Measurements from ENCODE around the gene DUSP3.
"Not testable (repeated sequence)": the region's sequence is repeated elsewhere in the genome, so short reads cannot be mapped to it uniquely, and the experiment has no call there.

Gene DUSP3

DNA sequence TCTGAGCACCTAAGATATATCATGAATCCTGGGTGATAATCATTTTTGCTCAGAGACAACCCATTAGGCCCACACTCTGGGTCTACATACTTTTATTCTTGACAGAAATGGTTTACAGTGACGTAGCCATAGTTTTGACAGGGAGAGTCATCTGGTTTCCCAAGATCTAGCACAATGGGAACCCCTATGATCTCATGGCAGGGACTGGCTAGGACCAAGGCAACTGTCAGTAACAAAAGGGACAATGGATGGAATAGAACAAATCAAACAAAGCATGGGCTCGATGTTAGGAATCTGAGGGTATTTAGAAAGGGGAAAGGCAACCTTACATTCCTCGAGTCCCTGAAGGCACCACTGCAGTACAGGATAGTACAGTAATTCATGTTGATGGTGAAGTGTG, 22.0 kb upstream of the DUSP3 start:
- DNase-seq (ENCODE audit: low spot score) = peak; percentile 45

- DNase-seq (ENCODE audit: low spot score) = no peak
Observed at GRCh38 chr17:43799047-43799446, 20.3 kb upstream of the DUSP3 start.

GRCh38 chr17:43798024-43798423, 19.2 kb upstream of the DUSP3 start:
- DNase-seq (ENCODE audit: low spot score) = not testable (repeated sequence)

- DNase-seq (ENCODE audit: low spot score) = not testable (repeated sequence)
Observed at GRCh38 chr17:43792668-43793067, 13.9 kb upstream of the DUSP3 start.

DNA sequence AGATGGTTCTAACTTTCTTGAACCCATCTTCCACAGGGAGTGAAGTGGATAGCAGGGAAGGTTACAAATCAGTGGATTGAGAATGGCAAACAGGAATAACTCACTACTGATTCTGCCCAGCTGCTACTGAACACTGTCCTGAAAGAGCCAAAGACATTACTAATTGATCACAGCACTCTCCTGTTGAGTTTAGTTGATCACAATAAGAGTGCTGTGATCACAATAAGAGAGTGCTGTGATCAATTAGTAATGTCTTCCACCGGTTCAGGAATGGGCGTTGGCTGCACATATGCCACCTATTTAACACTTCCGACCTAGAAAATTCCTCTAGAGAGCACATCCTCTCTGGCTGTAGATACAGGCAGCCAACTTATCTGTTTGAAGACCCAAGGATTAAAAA, 12.8 kb upstream of the DUSP3 start:
- no peak for DNase-seq (ENCODE audit: low spot score)

- no peak for DNase-seq (ENCODE audit: low spot score)
Observed at GRCh38 chr17:43790311-43790940, 11.6 kb upstream of the DUSP3 start.

DNA sequence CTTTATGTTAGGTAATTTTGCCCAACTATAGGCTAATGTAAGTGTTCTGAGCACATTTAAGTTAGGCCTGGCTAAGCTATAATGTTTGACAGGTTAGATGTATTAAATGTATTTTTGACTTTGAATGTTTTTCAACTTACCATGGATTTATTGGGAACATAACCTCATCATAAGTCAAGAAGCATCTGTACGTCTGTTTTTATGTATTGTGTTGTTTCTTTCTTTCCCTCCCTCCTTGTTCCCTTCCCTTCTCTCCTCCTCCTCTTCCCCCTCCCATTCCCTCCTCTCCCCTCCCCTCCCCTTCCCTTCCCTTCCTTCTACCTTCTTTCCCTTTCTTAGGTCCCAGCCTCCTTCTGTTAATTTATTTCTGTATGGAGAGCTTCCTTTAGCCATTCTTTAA, 10.7 kb upstream of the DUSP3 start:
- DNase-seq (ENCODE audit: low spot score) = no peak

GRCh38 chr17:43788540-43788939, 9.8 kb upstream of the DUSP3 start:
- no peak for DNase-seq (ENCODE audit: low spot score)

DNA sequence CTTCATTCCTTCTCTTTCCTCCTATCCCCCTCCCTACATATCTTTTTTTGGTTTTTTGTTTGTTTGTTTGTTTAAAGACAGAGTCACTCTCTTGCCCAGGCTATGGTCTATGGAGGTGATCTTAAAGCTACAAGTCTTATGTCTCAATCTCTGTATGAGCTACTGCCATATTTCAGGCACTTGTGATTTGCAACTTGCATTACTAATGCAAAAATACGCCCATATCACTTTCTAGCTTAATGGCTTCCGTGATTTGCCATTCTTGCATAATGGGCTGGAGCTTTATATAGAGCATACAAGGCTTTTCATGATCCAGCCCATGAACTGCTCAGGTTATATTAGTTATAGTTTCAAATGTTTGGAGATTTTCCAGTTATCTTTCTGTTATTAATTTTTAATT, 9.0 kb upstream of the DUSP3 start:
- no peak for DNase-seq (ENCODE audit: low spot score)

DNA sequence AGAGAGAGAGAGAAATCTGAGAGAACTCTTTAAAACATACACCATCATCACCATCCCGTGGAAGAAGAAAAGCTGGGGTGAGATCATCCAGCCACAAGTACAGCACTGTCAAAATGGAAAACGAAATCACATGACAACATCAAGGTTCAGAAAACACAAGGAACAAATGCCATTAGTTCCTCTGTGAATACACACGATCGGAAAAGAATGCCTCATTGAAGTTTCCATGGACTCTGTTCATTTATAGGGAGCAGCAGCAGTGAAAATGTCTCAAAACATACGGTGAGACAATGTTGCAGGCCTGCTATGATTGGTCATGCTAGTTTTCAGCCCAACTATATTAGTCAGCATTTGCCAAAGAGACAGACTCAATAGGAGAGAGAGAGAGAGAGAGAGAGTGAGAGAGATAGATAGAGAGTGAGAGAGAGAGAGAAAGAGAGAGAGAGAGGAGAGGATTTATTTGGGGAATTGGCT, 5.9 kb upstream of the DUSP3 start:
- peak; percentile 72 for DNase-seq (ENCODE audit: low spot score)

DNA sequence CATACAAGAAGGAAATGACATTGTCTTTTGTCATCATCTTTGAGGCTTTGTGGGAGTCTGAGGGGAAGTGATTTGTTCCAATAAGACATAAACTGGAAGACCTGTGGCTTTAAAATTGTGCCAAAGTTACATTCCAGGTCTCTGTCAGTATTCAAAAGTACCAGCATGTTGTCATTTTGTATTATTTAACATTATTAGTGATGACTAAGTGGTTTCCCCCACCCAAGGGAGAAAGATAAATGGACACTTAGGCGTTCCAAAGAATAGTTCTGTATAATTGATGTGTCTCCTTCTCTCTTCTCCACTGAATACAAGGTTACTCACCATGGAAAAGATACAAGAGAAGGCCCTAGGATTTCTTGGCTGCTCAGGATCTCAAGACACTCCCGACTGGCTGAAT, 5.3 kb upstream of the DUSP3 start:
- no peak for DNase-seq (ENCODE audit: low spot score)

DNA sequence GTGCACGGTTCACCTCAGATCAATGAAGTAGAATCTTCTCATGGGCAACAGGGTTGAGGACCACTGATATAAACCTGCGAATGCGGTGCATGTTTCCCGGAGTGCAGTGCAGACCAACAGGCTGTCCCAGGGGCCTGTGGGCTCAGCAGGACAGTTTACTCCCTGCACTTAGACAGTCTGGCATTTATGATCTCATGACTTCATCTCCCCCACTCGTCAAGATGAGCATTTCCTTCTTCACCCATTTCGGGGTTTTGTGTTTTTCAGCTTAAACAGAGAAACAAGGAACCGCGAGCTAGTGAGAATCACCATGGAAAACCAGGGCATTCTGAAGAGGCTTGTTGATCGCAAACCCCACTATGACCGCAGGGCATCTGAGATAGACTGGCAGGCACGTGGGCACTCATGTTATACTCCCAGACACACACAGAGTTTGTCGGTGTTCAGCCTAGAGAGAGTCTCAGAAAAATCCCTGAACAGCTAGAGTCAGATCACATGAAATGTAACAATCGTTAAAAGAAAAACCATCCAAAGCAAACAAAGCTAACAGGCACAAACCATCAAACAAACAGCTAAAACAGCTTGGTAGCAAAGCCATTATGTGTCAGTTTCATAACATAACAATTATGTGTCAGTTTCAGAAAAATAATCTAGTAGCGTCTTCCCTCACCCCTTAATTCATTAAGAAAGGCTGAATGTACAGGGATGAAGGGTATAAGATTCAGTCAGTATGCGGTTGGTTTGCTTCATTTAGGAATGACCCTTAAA, 4.3 kb upstream of the DUSP3 start:
- DNase-seq (ENCODE audit: low spot score) = no peak

DNA sequence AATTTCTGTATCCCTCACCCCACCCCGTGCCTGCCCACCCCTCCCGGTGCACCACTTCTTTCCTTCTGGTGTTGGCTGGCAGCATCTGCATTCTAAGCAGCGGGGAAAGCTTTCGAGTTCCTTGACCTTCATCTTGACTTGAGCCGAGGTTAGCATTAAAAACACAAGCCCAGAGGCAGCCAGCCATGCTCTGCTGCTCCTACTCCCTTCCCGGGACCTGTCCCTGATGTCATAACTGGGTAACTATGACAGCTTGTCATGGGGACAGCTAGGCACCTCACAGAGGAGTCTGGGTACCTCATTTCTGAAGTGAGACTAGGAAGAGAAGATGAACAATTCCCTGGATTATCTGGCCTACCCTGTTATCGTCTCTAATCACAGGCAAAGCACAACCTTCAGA, 1.4 kb upstream of the DUSP3 start, which contains the start of gene CFAP97D1:
TSS of gene CFAP97D1 (plus strand) at position 301 of the 400 bp plus-strand sequence. CDS start at position 329, 28 bp downstream.
- DNase-seq (ENCODE audit: low spot score) = no peak

GRCh38 chr17:43779145-43780125, 658 bp upstream of the DUSP3 start:
- no peak for DNase-seq (ENCODE audit: low spot score)

DNA sequence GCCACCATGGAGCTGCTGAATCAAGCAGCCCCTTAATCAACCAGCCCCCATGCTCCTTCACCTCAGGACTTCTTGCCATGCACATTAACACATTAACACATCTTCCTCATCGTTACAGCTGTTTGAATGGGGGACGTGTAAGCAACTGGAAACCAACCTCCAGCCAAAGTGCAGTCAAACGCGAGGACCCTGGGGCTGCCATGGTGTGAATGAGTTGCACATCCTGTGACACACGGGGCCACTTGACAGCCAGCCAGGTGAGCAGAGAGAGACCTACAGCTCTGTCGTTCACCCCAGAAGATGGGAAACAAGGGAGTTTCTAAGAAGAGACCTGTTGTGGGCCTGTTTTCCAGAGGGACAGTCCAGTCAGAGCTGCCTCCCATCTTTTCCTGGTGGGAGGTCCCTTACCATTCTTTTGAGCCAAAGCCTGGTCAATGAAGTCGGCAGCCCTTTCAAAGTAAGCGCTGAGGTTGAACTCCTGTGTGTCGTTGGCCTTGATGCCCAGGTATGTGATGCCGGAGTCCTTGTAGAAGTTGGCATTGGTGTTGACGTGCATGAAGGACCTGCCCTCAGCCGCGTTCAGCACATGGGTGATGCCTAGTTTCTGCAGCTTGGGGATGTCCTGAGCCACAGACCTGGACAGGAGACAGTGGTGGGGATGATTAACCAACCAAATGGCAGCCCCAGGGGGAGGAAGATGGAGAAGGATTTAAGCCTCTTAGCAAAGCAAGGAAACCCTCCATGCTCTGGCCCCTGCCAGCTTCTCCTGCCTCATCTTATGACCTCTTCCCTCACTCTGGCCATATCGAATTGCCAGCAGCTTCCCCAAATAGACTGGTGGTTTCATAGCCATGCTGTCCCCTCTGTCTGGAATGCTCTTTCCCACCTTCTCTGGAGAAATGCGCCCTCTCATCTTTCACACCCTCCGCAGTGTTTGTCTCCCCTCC, 4.2 kb downstream of the DUSP3 start:
- DNase-seq (ENCODE audit: low spot score) = no peak

DNA sequence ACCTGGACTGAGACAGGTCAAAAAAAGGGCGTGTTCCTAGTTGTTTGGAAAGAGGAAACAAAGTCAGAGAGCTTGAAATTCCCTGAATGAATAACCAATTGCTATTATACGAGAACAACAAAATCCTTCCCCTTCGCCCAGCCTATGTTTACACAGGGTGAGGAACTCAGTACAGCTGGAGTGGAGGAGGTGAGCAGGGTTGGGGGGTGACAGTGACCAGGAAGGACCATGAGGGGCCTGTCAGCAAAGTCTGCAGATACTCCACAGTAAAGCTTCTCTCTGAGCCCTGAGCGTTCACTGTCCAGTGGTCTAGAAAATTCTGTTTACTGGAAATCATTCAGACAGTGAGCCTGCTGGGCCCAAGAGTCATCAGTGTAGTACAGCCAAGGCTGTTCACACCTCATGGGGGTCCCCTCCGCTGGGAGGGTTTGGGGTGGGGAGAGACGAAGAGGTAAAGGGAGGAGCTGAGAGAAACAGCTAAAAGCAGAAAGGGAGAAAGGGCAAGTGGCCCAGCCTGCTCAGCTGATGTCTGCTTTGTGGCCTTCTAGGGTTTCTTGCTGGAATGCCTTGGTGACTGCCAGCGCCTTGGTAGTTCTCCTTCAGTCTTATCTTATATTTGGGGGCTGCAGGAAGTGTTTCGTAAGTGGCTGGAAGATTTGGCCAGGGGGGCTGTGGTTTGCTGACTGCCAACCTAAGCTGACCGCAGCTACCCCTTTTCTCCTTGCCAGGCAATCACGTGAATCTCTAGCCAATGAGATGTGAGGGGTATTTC, 5.7 kb downstream of the DUSP3 start:
- DNase-seq (ENCODE audit: low spot score) = no peak

- DNase-seq (ENCODE audit: low spot score) = no peak
Observed at GRCh38 chr17:43771463-43771862, 7.3 kb downstream of the DUSP3 start.

DNA sequence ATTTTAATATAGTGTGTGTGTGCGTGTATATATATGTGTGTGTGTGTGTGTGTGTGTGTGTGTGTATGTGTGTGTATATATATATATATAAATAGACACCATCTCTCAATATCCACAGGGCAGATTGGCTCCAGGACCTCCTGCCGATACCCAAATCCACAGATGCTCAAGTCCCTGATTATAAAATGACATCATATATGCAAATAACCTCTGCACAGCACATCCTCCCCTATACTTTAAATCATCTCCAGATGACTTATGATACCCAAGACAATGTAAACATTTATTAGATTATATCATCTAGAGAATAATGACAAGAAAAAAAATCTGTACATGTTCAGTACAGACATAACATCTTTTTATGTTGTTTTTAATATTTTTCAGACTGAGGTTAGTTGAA, 7.8 kb downstream of the DUSP3 start:
- DNase-seq (ENCODE audit: low spot score) = no peak

DNA sequence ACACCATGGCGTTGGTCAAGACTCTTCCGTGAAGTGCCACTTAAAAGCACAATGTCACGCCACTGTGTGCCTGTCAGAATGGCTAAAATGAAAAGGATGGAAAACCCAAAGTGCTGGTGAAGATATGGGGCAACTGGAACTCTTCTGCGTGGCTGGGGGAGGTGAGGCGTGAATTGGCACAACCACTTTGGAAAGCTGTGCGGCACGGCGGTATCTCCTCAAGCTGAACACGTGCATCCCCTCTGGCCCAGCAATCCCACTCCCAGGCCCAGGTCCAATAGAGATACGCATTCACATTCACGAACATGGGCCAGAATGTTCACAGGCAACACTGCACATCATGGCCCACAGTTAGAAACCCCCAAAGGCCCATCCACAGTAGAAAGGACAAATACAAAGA, 8.9 kb downstream of the DUSP3 start:
- DNase-seq (ENCODE audit: low spot score) = no peak

GRCh38 chr17:43769426-43769825, 9.4 kb downstream of the DUSP3 start:
- DNase-seq (ENCODE audit: low spot score) = no peak
